ENCODE data around the gene UNC93A. TPM values are rescaled to one million over a fixed set of nuclear protein-coding genes. Genes with fewer than 3 reads are reported as not detected.

Gene UNC93A
- total RNA-seq, 2 experiments from 2014 or later, result not detected

DNA sequence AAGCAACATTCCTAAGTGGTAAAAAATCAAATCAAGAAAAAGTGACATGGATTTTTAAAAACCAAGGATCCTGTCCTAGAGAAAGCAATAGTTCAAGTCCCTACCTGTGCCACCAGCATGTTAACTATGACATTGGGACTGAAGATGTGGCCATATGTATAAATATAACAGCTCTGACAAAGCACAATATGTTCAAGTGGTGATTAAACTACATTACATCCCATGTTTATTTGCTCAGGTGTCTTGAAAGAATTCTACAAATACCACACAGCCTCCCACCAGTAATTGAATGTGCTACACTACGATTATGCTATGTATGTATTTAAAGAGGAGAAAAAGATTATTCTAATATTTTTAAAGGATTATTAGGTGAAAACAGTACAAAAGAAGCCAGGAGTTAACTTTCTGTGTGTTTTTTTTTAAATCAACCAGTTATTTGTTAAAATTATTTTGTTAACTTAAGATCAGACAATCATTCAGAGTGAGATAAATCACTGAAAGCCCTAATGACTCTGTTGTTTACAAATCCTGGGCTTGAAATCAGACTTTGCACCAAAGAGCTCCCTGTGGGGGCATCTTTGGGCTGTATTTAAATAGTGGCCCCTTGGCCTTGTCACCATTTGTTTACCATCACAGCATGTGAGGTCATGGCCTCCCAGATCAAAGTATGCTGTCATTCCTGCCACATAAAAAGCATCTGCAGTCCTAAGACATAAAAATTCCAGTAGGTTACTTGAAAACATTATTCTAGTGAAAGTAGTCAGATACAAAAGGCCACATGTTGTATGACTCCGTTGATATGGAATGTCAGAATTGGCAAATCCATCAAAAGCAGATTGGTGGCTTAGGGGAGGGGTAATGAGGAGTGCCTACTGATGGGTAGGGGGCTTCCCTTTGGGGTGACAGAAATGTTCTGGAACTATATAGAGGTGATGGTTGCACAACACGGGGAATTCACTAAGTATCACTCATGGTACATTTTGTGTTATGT is 50.8 kb downstream of the UNC93A start:
- H3K27me3 Mint-ChIP-seq, result peaks cover 12% of the 10 kb centered on the region
- no peak overlapping the region for H3K27ac Mint-ChIP-seq
- H3K9me3 Mint-ChIP-seq, result no peaks in the 10 kb centered on the region
- TF ChIP-seq, protein P1, sequence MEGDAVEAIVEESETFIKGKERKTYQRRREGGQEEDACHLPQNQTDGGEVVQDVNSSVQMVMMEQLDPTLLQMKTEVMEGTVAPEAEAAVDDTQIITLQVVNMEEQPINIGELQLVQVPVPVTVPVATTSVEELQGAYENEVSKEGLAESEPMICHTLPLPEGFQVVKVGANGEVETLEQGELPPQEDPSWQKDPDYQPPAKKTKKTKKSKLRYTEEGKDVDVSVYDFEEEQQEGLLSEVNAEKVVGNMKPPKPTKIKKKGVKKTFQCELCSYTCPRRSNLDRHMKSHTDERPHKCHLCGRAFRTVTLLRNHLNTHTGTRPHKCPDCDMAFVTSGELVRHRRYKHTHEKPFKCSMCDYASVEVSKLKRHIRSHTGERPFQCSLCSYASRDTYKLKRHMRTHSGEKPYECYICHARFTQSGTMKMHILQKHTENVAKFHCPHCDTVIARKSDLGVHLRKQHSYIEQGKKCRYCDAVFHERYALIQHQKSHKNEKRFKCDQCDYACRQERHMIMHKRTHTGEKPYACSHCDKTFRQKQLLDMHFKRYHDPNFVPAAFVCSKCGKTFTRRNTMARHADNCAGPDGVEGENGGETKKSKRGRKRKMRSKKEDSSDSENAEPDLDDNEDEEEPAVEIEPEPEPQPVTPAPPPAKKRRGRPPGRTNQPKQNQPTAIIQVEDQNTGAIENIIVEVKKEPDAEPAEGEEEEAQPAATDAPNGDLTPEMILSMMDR (IDR thresholded peaks at IDR 0.05), result no peak
- H3K4me3 Mint-ChIP-seq, result no peak overlapping the region
- CTCF ChIA-PET, result interaction anchor here (1.4 kb wide), 2 partner anchors 9 to 10 kb away, joined by 5 to 7 read pairs; no protein-coding TSS in a partner anchor
- no peak for DNase-seq
- POLR2A ChIA-PET, result no interaction called here
- intact Hi-C loops (cut with micrococcal nuclease), result no loop called here
- H3K36me3 Mint-ChIP-seq (ENCODE audit: low read depth), result no peaks in the 10 kb centered on the region
- no peaks in the 10 kb centered on the region for H3K4me1 Mint-ChIP-seq (ENCODE audit: low read depth)
- ATAC-seq, result no peak

DNA sequence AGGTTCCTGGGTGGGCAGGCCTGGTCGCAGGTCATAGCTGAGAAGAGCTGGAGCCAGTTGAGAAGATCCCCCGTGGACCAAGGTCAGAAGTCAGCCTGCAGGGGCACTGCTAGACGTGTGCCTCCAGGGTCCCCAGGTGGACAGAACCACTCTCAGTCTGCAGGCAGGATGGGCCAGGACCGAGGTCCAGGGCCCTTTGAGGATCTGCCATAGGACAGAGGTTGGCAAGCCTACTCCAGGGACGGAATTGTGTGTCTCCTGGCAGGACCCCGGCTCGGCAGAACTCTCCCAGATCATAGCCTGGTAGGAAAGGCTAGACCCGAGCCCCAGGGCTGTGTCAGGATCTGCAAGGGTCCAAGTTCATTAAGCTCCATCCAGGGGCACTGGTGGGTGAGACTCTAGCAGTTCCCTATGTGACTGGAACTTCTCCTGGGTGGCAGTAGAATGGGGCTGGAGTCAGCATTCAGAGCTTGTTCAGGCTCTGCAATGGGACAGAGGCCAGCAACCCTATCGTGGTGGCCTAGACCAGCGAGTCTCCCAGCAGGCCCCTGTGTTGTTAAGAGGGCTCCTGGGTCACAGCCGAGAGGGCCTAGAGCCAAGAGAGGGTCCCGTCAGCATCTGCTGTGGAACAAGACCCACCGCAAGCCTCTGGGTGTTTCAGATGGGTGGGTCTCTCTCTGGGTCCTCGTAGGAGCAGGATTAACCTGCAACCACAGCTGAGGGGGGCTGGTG is 51.9 kb downstream of the UNC93A start:
- TF ChIP-seq, protein P1 (IDR thresholded peaks at IDR 0.05), result no peak
- ChIA-PET CTCF (interaction anchor here (1.4 kb wide), 1 partner anchor 8 kb away, joined by 5 read pairs; no protein-coding TSS in a partner anchor), POLR2A (no interaction called here)
- intact Hi-C loops (cut with micrococcal nuclease), result no loop called here
- Mint-ChIP-seq H3K4me3 (no peak overlapping the region), H3K4me1 (ENCODE audit: low read depth) (no peaks in the 10 kb centered on the region), H3K9me3 (no peaks in the 10 kb centered on the region), H3K27me3 (peaks cover 14% of the 10 kb centered on the region), H3K27ac (no peak overlapping the region), H3K36me3 (ENCODE audit: low read depth) (no peaks in the 10 kb centered on the region)
- ATAC-seq (no peak), DNase-seq (no peak)

DNA sequence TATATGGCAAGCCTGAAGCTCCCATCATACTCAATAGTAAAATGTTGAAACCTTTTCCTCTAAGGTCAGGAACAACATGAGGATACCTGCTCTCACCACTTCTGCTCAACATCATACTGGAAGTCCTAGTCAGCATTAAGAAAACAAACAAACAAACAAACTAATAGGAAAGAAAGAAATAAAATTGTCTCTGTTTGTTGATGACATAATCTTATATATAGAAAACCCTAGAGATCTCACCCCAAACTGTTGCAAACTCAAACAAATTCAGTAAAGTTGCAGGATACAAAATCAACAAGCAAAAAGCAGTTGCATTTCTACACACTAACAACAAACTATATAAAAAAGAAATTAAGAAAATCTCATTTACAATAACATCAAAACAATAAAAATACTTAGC is 54.2 kb downstream of the UNC93A start:
- ChIA-PET POLR2A (no interaction called here), CTCF (no interaction called here)
- no peak overlapping the region for H3K4me3 Mint-ChIP-seq
- ATAC-seq (no peak), DNase-seq (no peak)
- TF ChIP-seq, protein P1 (IDR thresholded peaks at IDR 0.05), result no peak
- H3K36me3 Mint-ChIP-seq (ENCODE audit: low read depth), result peaks cover 2% of the 10 kb centered on the region
- intact Hi-C loops (cut with micrococcal nuclease), result no loop called here
- no peak overlapping the region for H3K27ac Mint-ChIP-seq
- no peaks in the 10 kb centered on the region for H3K9me3 Mint-ChIP-seq
- H3K27me3 Mint-ChIP-seq, result peaks cover 29% of the 10 kb centered on the region
- H3K4me1 Mint-ChIP-seq (ENCODE audit: low read depth), result peaks cover 6% of the 10 kb centered on the region

DNA sequence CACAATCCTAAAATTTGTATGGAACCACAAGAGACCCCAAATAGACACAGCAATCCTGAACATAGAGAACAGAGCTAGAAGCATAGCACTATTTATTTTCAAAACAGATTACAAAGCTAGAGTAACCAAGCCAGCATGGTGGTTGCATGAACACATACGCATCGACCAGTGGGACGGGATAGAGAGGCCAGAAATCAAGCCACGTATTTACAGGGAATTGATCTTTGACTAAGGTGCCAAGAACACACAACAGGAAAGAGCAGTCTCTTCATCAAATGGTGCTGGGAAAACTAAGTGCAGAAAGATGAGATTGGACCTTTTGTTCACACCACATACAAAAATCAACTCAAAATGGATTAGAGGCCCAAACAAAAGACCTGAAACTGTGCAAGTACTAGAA is 54.8 kb downstream of the UNC93A start:
- Mint-ChIP-seq H3K9me3 (no peaks in the 10 kb centered on the region), H3K4me1 (ENCODE audit: low read depth) (peaks cover 8% of the 10 kb centered on the region), H3K27ac (no peak overlapping the region), H3K27me3 (peaks cover 28% of the 10 kb centered on the region), H3K36me3 (ENCODE audit: low read depth) (peaks cover 2% of the 10 kb centered on the region), H3K4me3 (no peak overlapping the region)
- ATAC-seq, result no peak
- ChIA-PET POLR2A (no interaction called here), CTCF (no interaction called here)
- no peak for DNase-seq
- intact Hi-C loops (cut with micrococcal nuclease), result no loop called here
- TF ChIP-seq, protein P1 (IDR thresholded peaks at IDR 0.05), result no peak

DNA sequence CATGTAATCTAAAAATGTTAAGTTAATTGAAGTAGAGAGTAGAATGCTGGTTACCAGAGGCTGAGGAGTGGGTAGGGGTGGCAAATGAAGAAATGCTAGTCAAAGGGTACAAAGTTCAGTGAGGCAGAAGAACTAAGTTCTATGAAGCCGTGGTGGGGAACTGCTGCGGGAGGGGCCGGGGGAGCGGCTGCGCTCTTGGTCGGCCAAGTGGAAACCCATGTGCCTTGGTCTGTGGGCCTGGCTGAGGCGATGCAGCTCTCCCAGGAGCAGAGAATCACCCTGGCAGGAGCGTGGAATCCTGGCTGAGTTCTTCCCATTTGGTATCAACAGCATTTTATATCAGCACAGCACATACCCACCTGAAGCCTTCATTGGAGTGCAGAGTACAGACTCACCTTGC is 56.1 kb downstream of the UNC93A start:
- Mint-ChIP-seq H3K9me3 (no peaks in the 10 kb centered on the region), H3K27ac (no peak overlapping the region), H3K36me3 (ENCODE audit: low read depth) (peaks cover 2% of the 10 kb centered on the region), H3K4me3 (no peak overlapping the region), H3K27me3 (peaks cover 23% of the 10 kb centered on the region), H3K4me1 (ENCODE audit: low read depth) (peaks cover 19% of the 10 kb centered on the region)
- POLR2A ChIA-PET, result no interaction called here
- ATAC-seq (no peak), DNase-seq (no peak)
- CTCF ChIA-PET, result no interaction called here
- intact Hi-C loops (cut with micrococcal nuclease), result no loop called here
- TF ChIP-seq, protein P1 (IDR thresholded peaks at IDR 0.05), result no peak
